ENCODE data around the gene HMCN2. TPM values are rescaled to one million over a fixed set of nuclear protein-coding genes. Genes with fewer than 3 reads are reported as not detected.

The HMCN2 gene
- total and polyA plus RNA-seq, 2 donors (not counting 1 experiment from before 2014, with no cell fraction given), result 0.01 TPM; not detected in 1

- no peaks in the 10 kb centered on the region for H4K20me1 ChIP-seq (ENCODE audit: control insufficient read depth, insufficient read depth, low read length, poor library complexity, severe bottlenecking)
- no peak overlapping the region for H2AFZ ChIP-seq (ENCODE audit: insufficient read depth, low read depth, low read length, poor library complexity, severe bottlenecking)
- no peaks in the 10 kb centered on the region for H3K79me2 ChIP-seq (ENCODE audit: control insufficient read depth, insufficient read depth, low read length)
- H3K4me2 ChIP-seq (replicated peaks; ENCODE audit: low read depth, low read length, poor library complexity, severe bottlenecking), result no peak overlapping the region
- H3K4me3 ChIP-seq (ENCODE audit: control extremely low read depth in 1 of 5, extremely low read depth in 1 of 5, insufficient read depth in 1 of 5, low read depth in 2 of 5, low read length in 4 of 5), result no peak overlapping the region
- H3K27me3 ChIP-seq (replicated peaks in 1 of 4; ENCODE audit: control extremely low read depth in 1 of 4, control insufficient read depth in 3 of 4, insufficient read depth in 4 of 4, low read length in 3 of 4), result peaks cover 0 to 31% (median 4%) of the 10 kb centered on the region in 4 experiments
- H3K9me3 ChIP-seq (ENCODE audit: control extremely low read depth in 1 of 3, control insufficient read depth in 2 of 3, insufficient read depth in 1 of 3, low read length in 2 of 3), result no peaks in the 10 kb centered on the region
- Mint-ChIP-seq H3K27ac (no peak overlapping the region), H3K9me3 (ENCODE audit: insufficient read depth) (no peaks in the 10 kb centered on the region), H3K4me3 (no peak overlapping the region), H3K27me3 (peaks cover 18% of the 10 kb centered on the region), H3K4me1 (no peaks in the 10 kb centered on the region)
- H3K4me1 ChIP-seq (ENCODE audit: control insufficient read depth in 2 of 2, insufficient read depth in 2 of 2, low read length in 2 of 2), result no peaks in the 10 kb centered on the region
- ChIA-PET CTCF (interaction anchor here (1.2 to 1.8 kb wide), 2 partner anchors 10 to 215 kb away, joined by 3 to 7 read pairs; no protein-coding TSS in a partner anchor), POLR2A (no interaction called here)
- H3K36me3 ChIP-seq (replicated peaks in 1 of 2; ENCODE audit: control extremely low read depth in 1 of 2, control insufficient read depth in 1 of 2, extremely low read depth in 1 of 2, insufficient read depth in 2 of 2, low read length in 1 of 2), result no peaks in the 10 kb centered on the region
- DNase-seq (no peak), ATAC-seq (ENCODE audit: low read depth) (no peak)
- TF ChIP-seq CTCF (IDR thresholded peaks at IDR 0.05) (no peak), EZH2 (IDR thresholded peaks at IDR 0.05; ENCODE audit: borderline replicate concordance, insufficient read depth, low read depth, low read length, poor library complexity, severe bottlenecking) (no peak)
- H3K9ac ChIP-seq (ENCODE audit: low read length), result no peak overlapping the region
- 10% methylated on average over 9 of the region's 13 CpGs for whole genome bisulfite sequencing (ENCODE audit: insufficient coverage)
- intact Hi-C loops (cut with micrococcal nuclease), result no loop called here
- H3K27ac ChIP-seq (ENCODE audit: low read length in 2 of 2), result no peak overlapping the region
These were observed 201.8 kb downstream of the HMCN2 start for GRCh38 chr9:130467316-130467715.

- no peak overlapping the region for H3K4me3 Mint-ChIP-seq
- H3K27ac Mint-ChIP-seq, result no peak overlapping the region
- Histone ChIP-seq H4K20me1 (ENCODE audit: control insufficient read depth, insufficient read depth, low read length, poor library complexity, severe bottlenecking) (no peaks in the 10 kb centered on the region), H3K36me3 (replicated peaks in 1 of 2; ENCODE audit: control extremely low read depth in 1 of 2, control insufficient read depth in 1 of 2, extremely low read depth in 1 of 2, insufficient read depth in 2 of 2, low read length in 1 of 2) (no peaks in the 10 kb centered on the region), H3K79me2 (ENCODE audit: control insufficient read depth, insufficient read depth, low read length) (no peaks in the 10 kb centered on the region), H3K4me1 (ENCODE audit: control insufficient read depth in 2 of 2, insufficient read depth in 2 of 2, low read length in 2 of 2) (no peaks in the 10 kb centered on the region), H2AFZ (ENCODE audit: insufficient read depth, low read depth, low read length, poor library complexity, severe bottlenecking) (no peak overlapping the region), H3K9me3 (ENCODE audit: control extremely low read depth in 1 of 3, control insufficient read depth in 2 of 3, insufficient read depth in 1 of 3, low read length in 2 of 3) (no peaks in the 10 kb centered on the region), H3K9ac (ENCODE audit: low read length) (no peak overlapping the region), H3K4me2 (replicated peaks; ENCODE audit: low read depth, low read length, poor library complexity, severe bottlenecking) (no peak overlapping the region), H3K27ac (ENCODE audit: low read length in 2 of 2) (no peak overlapping the region), H3K4me3 (ENCODE audit: control extremely low read depth in 1 of 5, extremely low read depth in 1 of 5, insufficient read depth in 1 of 5, low read depth in 2 of 5, low read length in 4 of 5) (no peak overlapping the region), H3K27me3 (replicated peaks in 1 of 4; ENCODE audit: control extremely low read depth in 1 of 4, control insufficient read depth in 3 of 4, insufficient read depth in 4 of 4, low read length in 3 of 4) (peaks cover 0 to 31% (median 4%) of the 10 kb centered on the region in 4 experiments)
- no peaks in the 10 kb centered on the region for H3K9me3 Mint-ChIP-seq (ENCODE audit: insufficient read depth)
- peaks cover 18% of the 10 kb centered on the region for H3K27me3 Mint-ChIP-seq
- no peak for ATAC-seq (ENCODE audit: low read depth)
- H3K4me1 Mint-ChIP-seq, result no peaks in the 10 kb centered on the region
- no peak for DNase-seq
- TF ChIP-seq CTCF (IDR thresholded peaks at IDR 0.05), result no peak
- 20% methylated on average over 1 of the region's 4 CpGs for WGBS (ENCODE audit: insufficient coverage)
- intact Hi-C loops (cut with micrococcal nuclease), result no loop called here
- POLR2A ChIA-PET, result no interaction called here
- CTCF ChIA-PET, result interaction anchor here (0.6 to 1.8 kb wide), 2 partner anchors 214 to 575 kb away, joined by 3 to 7 read pairs; no protein-coding TSS in a partner anchor
These were observed 203.0 kb downstream of the HMCN2 start for GRCh38 chr9:130468566-130468965.
